ENCODE measurements around the gene SPATA18. TPM values are rescaled to one million over a fixed set of nuclear protein-coding genes. Genes with fewer than 3 reads are reported as not detected.

The SPATA18 gene
- total RNA-seq, 1 donor from 2014 or later = 5.4 TPM

DNA sequence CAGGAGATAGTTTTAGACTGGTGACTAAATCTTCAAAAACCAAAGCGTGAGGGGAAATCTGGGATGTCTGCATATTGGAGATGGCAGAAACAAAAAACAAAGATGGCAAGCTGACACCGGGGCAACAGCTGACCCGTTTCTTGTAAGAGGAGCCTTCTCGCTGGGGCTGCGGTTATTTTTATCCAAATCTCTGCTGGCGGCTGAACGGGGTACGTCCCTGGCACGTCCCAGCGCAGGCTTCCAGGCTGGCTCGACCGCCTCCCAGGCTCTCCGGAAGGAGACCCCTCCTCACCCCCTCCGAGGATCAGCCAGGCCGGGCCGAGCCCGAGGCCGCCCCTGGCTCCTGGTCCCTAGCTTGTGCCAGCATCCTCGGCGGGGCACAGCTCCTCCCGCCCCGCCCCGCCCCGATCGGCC, 13.4 kb upstream of the SPATA18 start:
- Mint-ChIP-seq H3K9me3 (no peaks in the 10 kb centered on the region), H3K4me3 (peak overlapping the region; percentile 90), H3K27ac (ENCODE audit: unreplicated experiment) (peak overlapping the region; percentile 19), H3K36me3 (ENCODE audit: low read depth) (peaks cover 3% of the 10 kb centered on the region), H3K27me3 (ENCODE audit: low read depth) (peaks cover 9% of the 10 kb centered on the region), H3K4me1 (peaks cover 36% of the 10 kb centered on the region)
- peak; percentile 45 for DNase-seq (ENCODE audit: low read depth, low spot score)
- TF ChIP-seq, protein P1, sequence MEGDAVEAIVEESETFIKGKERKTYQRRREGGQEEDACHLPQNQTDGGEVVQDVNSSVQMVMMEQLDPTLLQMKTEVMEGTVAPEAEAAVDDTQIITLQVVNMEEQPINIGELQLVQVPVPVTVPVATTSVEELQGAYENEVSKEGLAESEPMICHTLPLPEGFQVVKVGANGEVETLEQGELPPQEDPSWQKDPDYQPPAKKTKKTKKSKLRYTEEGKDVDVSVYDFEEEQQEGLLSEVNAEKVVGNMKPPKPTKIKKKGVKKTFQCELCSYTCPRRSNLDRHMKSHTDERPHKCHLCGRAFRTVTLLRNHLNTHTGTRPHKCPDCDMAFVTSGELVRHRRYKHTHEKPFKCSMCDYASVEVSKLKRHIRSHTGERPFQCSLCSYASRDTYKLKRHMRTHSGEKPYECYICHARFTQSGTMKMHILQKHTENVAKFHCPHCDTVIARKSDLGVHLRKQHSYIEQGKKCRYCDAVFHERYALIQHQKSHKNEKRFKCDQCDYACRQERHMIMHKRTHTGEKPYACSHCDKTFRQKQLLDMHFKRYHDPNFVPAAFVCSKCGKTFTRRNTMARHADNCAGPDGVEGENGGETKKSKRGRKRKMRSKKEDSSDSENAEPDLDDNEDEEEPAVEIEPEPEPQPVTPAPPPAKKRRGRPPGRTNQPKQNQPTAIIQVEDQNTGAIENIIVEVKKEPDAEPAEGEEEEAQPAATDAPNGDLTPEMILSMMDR (conservative IDR thresholded peaks at IDR 0.05) = no peak

DNA sequence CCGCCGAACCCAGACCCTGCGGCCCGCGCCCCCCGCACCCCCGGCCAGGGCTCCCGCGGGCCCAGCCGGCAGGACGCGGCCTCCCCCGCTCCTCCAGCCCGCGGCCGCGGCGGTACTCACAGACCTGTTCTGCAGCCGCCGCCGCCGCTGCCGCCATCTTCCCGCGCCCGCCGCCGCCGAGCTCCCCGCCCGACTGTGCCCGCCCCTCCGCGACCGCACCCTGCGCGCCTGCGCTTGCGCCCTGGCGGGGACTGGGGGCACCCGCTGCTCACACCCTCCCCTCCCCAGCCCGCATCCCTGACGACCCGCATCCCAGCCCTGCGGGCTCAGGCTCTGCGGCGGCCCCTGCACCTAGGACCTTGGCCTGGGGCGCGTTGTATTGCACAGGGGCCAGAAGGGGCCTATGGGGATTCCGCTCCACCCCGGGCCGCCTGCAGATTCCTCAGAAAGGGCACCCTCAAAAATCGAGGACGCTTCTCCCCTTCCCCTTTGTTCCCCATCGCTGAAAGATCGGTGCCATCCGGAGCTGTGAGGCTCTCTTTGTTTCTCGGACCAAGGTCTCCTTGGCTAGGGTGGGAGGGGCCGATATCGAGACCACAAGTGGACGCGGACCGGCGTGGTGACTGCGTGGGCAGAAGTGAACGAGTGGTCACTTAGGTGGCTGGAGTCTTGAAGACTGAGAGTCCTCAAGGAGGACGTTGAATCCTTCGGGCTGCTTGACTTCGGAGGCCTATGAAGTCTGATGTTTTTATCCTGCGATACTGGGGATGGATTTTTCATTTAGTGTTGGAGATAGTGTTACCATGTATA, 12.8 kb upstream of the SPATA18 start, which contains the start of gene SGCB:
TSS of gene SGCB (minus strand) at position 197 of the 810 bp plus-strand sequence. CDS start at position 157, 40 bp downstream.
- H3K36me3 Mint-ChIP-seq (ENCODE audit: low read depth) = peaks cover 3% of the 10 kb centered on the region
- H3K4me1 Mint-ChIP-seq = peaks cover 36% of the 10 kb centered on the region
- peak; percentile 68 for DNase-seq (ENCODE audit: low read depth, low spot score)
- no peaks in the 10 kb centered on the region for H3K9me3 Mint-ChIP-seq
- TF ChIP-seq, protein P1 (conservative IDR thresholded peaks at IDR 0.05) = no peak
- peak within 1 kb of the TSS; percentile 90 for H3K4me3 Mint-ChIP-seq
- H3K27ac Mint-ChIP-seq (ENCODE audit: unreplicated experiment) = peak within 1 kb of the TSS; percentile 98
- peaks cover 9% of the 10 kb centered on the region for H3K27me3 Mint-ChIP-seq (ENCODE audit: low read depth)

DNA sequence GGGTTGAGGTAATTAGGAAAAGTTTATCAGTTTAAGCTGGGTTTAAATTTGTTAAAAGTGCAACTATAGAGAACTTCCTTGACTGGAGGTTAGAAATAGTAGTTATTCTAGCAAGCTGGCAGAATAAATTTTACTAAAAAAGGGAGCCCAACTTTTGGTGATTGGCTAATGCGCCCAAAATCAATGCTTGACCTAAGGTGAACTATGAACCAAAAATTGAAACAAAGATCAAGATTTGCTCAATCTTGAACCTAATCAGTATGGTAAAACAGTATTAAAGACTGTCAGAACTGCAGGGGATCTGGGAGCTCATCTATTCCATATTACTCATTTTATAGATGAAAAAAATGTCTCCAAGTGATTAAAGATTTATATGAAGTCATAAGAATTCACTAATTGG, 6.1 kb upstream of the SPATA18 start:
- peaks cover 2% of the 10 kb centered on the region for H3K9me3 Mint-ChIP-seq
- no peak for DNase-seq (ENCODE audit: low read depth, low spot score)
- TF ChIP-seq, protein P1 (conservative IDR thresholded peaks at IDR 0.05) = no peak
- H3K4me3 Mint-ChIP-seq = no peak overlapping the region
- H3K27ac Mint-ChIP-seq (ENCODE audit: unreplicated experiment) = no peak overlapping the region
- peaks cover 5% of the 10 kb centered on the region for H3K36me3 Mint-ChIP-seq (ENCODE audit: low read depth)
- H3K4me1 Mint-ChIP-seq = no peaks in the 10 kb centered on the region
- H3K27me3 Mint-ChIP-seq (ENCODE audit: low read depth) = peaks cover 25% of the 10 kb centered on the region

DNA sequence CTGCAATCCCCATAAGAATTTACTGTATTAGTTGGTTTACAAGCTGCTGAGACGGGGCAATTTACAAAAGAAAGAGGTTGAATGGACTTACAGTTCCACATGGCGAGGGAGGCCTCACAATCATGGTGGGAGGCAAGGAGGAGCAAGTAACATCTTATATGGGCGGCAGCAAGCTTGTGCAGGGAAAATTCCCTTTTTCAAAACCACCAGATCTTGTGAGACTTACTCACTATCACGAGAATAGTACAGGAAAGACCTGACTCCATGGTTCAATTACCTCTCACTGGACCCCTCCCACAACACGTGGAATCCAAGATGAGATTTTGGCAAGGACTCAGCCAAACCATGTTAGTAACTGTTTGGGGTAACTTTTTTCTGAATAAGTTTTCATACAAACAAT, 1.8 kb upstream of the SPATA18 start:
- peaks cover 8% of the 10 kb centered on the region for H3K36me3 Mint-ChIP-seq (ENCODE audit: low read depth)
- peaks cover 52% of the 10 kb centered on the region for H3K27me3 Mint-ChIP-seq (ENCODE audit: low read depth)
- no peak for DNase-seq (ENCODE audit: low read depth, low spot score)
- TF ChIP-seq, protein P1 (conservative IDR thresholded peaks at IDR 0.05) = no peak
- H3K4me3 Mint-ChIP-seq = peak overlapping the region; percentile 56
- no peak overlapping the region for H3K27ac Mint-ChIP-seq (ENCODE audit: unreplicated experiment)
- H3K4me1 Mint-ChIP-seq = peaks cover 13% of the 10 kb centered on the region
- peaks cover 2% of the 10 kb centered on the region for H3K9me3 Mint-ChIP-seq

DNA sequence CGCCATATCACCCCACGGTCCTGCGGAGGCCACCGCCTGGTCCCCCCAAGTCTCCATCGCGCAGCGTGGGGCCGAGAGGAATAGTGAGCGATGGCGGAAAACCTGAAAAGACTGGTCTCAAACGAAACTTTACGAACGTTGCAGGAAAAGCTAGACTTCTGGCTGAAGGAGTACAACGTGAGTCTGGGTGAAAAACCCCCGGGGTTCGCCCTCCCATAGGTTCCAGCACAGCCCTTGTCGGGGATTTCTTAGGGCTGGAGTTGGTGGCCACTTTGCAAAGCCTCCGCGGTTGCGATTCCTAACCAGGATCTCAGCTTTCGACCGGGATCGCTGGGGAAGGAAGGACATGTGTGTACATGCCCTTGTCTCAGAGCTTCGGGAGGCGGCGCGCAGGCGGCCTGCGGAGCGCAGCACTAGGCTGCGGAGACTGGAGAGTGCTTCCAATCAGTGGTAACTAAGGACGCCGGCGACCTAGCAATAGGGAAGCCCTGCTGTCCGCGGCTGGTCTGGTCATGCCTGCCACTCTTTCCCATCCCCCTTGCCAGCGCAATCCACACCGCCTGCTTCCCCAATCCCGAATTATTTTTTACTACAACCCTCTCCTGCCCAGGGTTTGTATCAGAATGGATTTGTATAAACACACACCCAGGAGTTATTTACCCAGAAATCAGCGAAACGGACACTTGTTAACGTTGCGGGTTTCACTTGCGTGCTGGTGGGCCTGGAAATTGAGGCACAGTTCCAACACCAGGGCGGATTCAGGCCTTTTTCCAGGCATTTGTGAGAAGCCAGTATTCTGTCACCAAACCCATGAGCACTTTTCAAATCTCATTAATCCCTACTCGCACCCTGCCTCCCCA, 741 bp downstream of the SPATA18 start:
- peaks cover 53% of the 10 kb centered on the region for H3K27me3 Mint-ChIP-seq (ENCODE audit: low read depth)
- H3K4me1 Mint-ChIP-seq = peaks cover 13% of the 10 kb centered on the region
- H3K36me3 Mint-ChIP-seq (ENCODE audit: low read depth) = peaks cover 8% of the 10 kb centered on the region
- H3K27ac Mint-ChIP-seq (ENCODE audit: unreplicated experiment) = peak overlapping the region; percentile 68
- H3K9me3 Mint-ChIP-seq = peaks cover 2% of the 10 kb centered on the region
- TF ChIP-seq, protein P1 (conservative IDR thresholded peaks at IDR 0.05) = no peak
- DNase-seq (ENCODE audit: low read depth, low spot score) = peak; percentile 60
- peak overlapping the region; percentile 96 for H3K4me3 Mint-ChIP-seq
